Measurements from ENCODE around the gene UBE2F.
"Not testable (repeated sequence)": the region's sequence is repeated elsewhere in the genome, so short reads cannot be mapped to it uniquely, and the experiment has no call there.

UBE2F gene

DNA sequence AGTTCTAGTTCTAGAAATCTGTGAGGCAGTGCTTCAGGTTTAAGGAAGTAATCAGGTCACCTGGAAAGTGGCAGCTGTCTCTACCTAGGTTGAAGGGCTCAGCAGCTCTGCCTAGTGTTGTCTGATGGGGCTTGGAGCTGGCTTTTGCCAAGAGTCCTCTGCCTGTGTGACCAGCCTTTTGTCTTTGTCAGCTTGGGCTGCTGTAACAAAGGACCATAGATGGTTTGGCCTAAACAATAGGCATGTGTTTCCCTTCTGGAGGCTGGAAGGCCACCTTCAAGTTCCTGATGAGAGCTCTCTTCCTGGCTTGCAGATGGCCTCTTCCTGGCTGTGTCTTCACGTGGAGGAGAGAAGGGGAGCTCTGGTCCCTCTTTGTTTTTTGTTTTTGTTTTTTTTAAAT is 13.3 kb downstream of the UBE2F start:
- DNase-seq (ENCODE audit: low spot score), result no peak

- DNase-seq (ENCODE audit: low spot score), result no peak
Observed at GRCh38 chr2:237980751-237981150, 13.9 kb downstream of the UBE2F start.

DNA sequence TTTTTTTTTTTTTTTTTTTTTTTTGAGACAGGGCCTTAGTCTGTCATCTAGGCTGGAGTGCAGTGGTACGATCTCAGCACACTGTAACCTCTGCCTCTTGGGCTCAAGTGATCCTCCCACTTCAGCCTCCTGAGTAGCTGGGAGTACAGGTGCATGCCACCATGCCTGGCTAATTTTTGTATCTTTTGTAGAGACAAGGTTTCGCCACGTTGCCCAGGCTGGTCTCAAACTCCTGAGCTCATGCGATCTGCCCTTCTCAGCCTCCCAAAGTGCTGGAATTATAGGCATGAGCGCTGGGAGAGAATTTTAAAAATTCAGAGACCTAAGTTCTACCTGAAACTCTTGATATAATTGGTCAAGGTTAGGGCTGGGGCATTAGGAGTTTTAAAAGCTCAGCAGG is 14.8 kb downstream of the UBE2F start:
- not testable (repeated sequence) for DNase-seq (ENCODE audit: low spot score)

GRCh38 chr2:237982039-237982725 is 15.4 kb downstream of the UBE2F start:
- DNase-seq (ENCODE audit: low spot score), result no peak

GRCh38 chr2:237983922-237984321 is 17.1 kb downstream of the UBE2F start:
- no peak for DNase-seq (ENCODE audit: low spot score)

DNA sequence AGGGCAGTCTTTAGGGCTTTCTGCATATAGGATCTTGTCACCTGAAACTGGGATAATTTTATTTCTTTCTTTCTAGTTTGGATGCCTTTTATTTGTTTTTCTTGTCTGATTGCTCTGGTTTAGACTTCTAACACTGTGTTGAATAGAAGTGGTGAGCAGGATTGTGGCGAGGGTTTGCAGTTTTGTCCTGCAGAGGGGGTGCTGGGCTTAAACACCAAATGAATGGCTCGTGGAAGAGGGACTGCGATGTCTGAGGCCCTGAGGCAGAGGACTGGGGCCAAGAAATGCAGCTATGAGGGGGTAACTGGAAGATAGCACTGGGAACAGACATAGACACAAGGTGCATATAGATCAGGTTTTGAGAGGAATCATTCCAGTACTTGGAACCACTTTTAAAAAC is 20.5 kb downstream of the UBE2F start:
- DNase-seq (ENCODE audit: low spot score), result no peak

DNA sequence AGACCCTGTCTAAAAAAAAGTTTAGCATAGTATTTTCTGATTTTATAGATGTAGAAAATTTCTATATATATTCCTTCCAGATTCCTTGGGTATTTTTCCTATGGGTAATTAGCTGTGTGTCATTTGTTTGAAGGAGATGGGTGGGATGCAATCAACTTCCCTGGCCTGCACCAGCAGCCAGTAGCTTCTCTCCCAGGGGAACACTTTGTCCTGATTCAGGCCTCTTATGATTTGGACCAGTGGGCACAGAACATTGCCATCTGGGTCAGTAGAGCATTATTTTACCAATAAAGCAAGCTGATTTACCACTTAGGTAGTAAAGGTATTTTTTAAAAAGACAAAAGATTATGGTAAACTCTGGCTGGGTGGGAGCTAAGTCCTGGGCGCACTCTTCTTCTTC is 26.9 kb downstream of the UBE2F start:
- no peak for DNase-seq (ENCODE audit: low spot score)

GRCh38 chr2:237995036-237995435 is 28.2 kb downstream of the UBE2F start:
- no peak for DNase-seq (ENCODE audit: low spot score)

- DNase-seq (ENCODE audit: low spot score), result no peak
Observed at GRCh38 chr2:237996021-237996593, 29.3 kb downstream of the UBE2F start.

GRCh38 chr2:237997521-237997920 is 30.7 kb downstream of the UBE2F start:
- no peak for DNase-seq (ENCODE audit: low spot score)

GRCh38 chr2:237998530-237998929 is 31.7 kb downstream of the UBE2F start:
- DNase-seq (ENCODE audit: low spot score), result peak; percentile 36

- DNase-seq (ENCODE audit: low spot score), result no peak
Observed at GRCh38 chr2:238003234-238004031, 36.6 kb downstream of the UBE2F start.

DNA sequence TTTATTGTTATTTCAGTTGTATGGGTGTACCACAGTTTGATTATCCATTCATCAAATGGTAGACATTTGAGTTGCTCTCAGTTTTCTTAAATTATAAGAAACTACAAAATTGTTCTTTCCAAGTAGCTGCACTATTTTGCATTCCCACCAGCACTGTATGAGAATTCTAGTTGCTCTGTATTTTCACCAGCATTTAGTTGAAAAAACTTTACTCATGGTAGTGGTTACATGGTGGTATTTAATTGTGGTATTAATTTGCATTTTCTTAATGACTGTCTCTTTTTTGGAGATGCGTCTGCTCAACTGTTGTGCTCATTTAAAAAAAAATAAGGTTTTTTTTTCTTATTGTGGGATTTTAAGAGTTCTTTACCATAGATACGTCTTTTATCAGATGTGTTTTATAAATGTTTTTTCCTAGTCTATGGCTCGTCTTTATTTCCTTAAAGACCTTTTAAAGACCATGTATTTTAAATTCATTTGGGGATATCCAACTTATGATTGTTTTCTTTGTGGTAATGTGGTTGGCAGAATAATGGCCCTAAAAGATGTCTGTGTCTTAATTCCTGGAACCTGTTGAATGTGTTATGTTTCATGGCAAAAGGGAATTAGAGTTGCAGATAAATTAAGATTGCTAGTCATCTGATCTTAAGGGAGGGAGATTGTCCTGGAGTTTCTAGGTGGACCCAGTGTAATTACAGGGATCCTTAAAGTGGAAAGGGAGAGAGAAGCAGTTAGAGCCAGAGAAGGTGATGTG is 37.4 kb downstream of the UBE2F start:
- no peak for DNase-seq (ENCODE audit: low spot score)

- no peak for DNase-seq (ENCODE audit: low spot score)
Observed at GRCh38 chr2:238005528-238005927, 38.7 kb downstream of the UBE2F start.

DNA sequence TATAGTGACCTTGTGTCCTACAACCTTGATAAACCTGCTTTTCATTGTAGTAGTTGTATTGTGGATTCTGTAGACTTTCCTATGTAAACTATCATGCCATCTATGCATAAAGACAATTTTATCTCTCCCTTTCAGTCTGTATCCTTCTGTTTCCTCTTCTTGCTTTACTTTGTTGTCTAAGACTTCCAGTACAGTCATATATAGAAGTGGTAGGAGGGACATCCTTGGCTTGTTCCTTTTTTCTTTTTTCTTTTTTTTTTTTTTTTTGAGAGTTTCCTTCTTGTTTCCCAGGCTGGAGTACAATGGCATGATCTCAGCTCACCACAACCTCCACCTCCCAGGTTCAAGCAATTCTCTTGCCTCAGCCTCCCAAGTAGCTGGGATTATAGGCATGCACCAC is 39.7 kb downstream of the UBE2F start:
- no peak for DNase-seq (ENCODE audit: low spot score)

GRCh38 chr2:238007924-238008323 is 41.1 kb downstream of the UBE2F start:
- DNase-seq (ENCODE audit: low spot score), result no peak

DNA sequence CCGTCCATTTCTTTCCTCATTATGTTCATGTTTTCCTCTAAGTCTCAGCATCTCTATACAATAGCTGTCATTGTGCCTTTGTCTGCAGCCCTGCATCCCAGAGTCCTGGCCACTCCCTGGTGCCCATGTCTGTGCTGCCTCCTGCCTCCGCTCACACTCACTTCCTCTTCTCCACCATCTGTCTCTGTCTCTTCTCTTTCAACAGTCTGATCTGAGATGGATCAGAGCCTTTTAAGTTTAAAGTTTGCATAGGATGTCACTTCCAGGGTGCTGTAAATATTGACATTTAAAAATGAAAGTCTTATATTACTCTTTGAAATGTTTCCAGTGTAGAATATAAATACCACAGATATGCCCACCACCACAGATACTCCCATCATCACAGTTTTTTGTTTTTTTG is 42.7 kb downstream of the UBE2F start:
- DNase-seq (ENCODE audit: low spot score), result no peak

- DNase-seq (ENCODE audit: low spot score), result no peak
Observed at GRCh38 chr2:238010572-238010971, 43.8 kb downstream of the UBE2F start.

GRCh38 chr2:238013806-238014205 is 47.0 kb downstream of the UBE2F start:
- DNase-seq (ENCODE audit: low spot score), result no peak

GRCh38 chr2:238015705-238016104 is 48.9 kb downstream of the UBE2F start:
- no peak for DNase-seq (ENCODE audit: low spot score)

- DNase-seq (ENCODE audit: low spot score), result no peak
Observed at GRCh38 chr2:238016526-238016925, 49.7 kb downstream of the UBE2F start.

- DNase-seq (ENCODE audit: low spot score), result no peak
Observed at GRCh38 chr2:238019962-238020361, 53.1 kb downstream of the UBE2F start.

DNA sequence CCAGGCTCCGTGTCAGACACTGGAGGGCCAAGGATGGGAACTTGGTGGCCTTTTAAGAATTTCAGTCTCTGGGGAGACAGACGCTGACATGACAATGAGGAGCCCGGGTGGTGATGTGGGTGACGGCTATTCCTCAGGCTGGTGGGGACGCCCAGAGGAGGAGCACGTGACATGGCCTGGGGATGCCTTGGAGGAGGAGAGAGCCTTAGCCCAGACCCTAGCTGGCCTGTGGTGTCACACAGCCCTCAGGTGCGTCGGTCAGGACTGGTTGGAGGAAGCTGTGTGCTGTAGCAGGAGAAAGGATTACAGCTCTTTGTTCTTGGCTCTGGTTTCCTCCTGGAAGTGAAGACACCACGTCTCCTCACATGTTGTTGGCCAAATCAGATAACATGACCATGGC is 54.0 kb downstream of the UBE2F start:
- no peak for DNase-seq (ENCODE audit: low spot score)

Data from COLO829 (cell line).